Hypothalamus (tissue), 51 donors: Measurements from ENCODE around the gene SFXN5.
A peak's percentile ranks its signal among the peaks of the same experiment; 100 is the strongest.

Experiments used
- DNase-seq, 51 donors: peaks; one replicate each; lab custom pipeline; 2025; lab: John Stamatoyannopoulos, UW

The SFXN5 gene

GRCh38 chr2:72931280-72931910 is 140.1 kb downstream of the SFXN5 start:
- no peak for DNase-seq

GRCh38 chr2:72929010-72929409 is 142.5 kb downstream of the SFXN5 start:
- DNase-seq = no peak

GRCh38 chr2:72927619-72928550 is 143.6 kb downstream of the SFXN5 start:
- no peak for DNase-seq

GRCh38 chr2:72926811-72927465 is 144.6 kb downstream of the SFXN5 start:
- DNase-seq = no peak

- DNase-seq = no peak
These were observed 145.1 kb downstream of the SFXN5 start for GRCh38 chr2:72926368-72926767.

GRCh38 chr2:72925328-72925943 is 146.1 kb downstream of the SFXN5 start:
- no peak for DNase-seq

- DNase-seq = no peak
These were observed 146.9 kb downstream of the SFXN5 start for GRCh38 chr2:72924353-72925240.

- DNase-seq = no peak
These were observed 147.6 kb downstream of the SFXN5 start for GRCh38 chr2:72923833-72924352.

GRCh38 chr2:72921853-72922252 is 149.7 kb downstream of the SFXN5 start:
- no peak for DNase-seq

- no peak for DNase-seq
These were observed 150.2 kb downstream of the SFXN5 start for GRCh38 chr2:72921088-72921851.

- no peak for DNase-seq
These were observed 151.0 kb downstream of the SFXN5 start for GRCh38 chr2:72920318-72921087.

- DNase-seq = no peak
These were observed 151.8 kb downstream of the SFXN5 start for GRCh38 chr2:72919414-72920317.

GRCh38 chr2:72917877-72918553 is 153.5 kb downstream of the SFXN5 start:
- no peak for DNase-seq

- DNase-seq = peak in 1 of 51 donors; percentile 37
These were observed 154.2 kb downstream of the SFXN5 start, which contains the start of gene EMX1 for GRCh38 chr2:72917138-72917876. Gene EMX1 (plus strand): TSS chr2:72917519. CDS start chr2:72917853, 334 bp downstream.

- DNase-seq = no peak
These were observed 154.8 kb downstream of the SFXN5 start for GRCh38 chr2:72916743-72917137.
